Osteoblast (primary cell): Measurements from ENCODE around the gene CDC16. TPM values are rescaled to one million over a fixed set of nuclear protein-coding genes. Genes with fewer than 3 reads are reported as not detected.

Source experiments
- DNase-seq: peaks from one replicate; pipeline ENCODE4 v3.0.0; 2011; ENCODE audit warnings: low spot score, mixed read lengths; ENCODE audit not compliant: insufficient read length; ENCODE audit errors: missing footprints
- H2AFZ ChIP-seq: 2 replicates; pipeline ENCODE4 v1.6.0; 2011; ENCODE audit warnings: mild to moderate bottlenecking, low read length
- H3K27ac ChIP-seq: 2 replicates; pipeline ENCODE4 v1.5.1; 2011; ENCODE audit warnings: mild to moderate bottlenecking, low read depth, low read length, moderate library complexity
- H3K27me3 ChIP-seq: 2 replicates; pipeline ENCODE4 v1.6.0; 2012; ENCODE audit warnings: mild to moderate bottlenecking, control low read depth, inconsistent platforms, low read length, moderate library complexity; ENCODE audit not compliant: insufficient read depth
- H3K36me3 ChIP-seq: 2 replicates; pipeline ENCODE4 v1.5.1; 2011; ENCODE audit warnings: mild to moderate bottlenecking, low read length, control low read depth, moderate library complexity; ENCODE audit not compliant: insufficient read depth
- H3K4me1 ChIP-seq: 2 replicates; pipeline ENCODE4 v1.5.1; 2011; ENCODE audit warnings: mild to moderate bottlenecking, low read length, control low read depth, moderate library complexity; ENCODE audit not compliant: insufficient read depth
- H3K4me2 ChIP-seq: 2 replicates; pipeline ENCODE4 v1.6.0; 2011; ENCODE audit warnings: mild to moderate bottlenecking, low read length; ENCODE audit not compliant: insufficient read depth
- H3K4me3 ChIP-seq: fragments of 200-600 bp; sonication (generic); 3 replicates; pipeline ENCODE4 v1.5.1; 2012; ENCODE audit warnings: mild to moderate bottlenecking, low read length, inconsistent platforms; ENCODE audit not compliant: insufficient read depth
- H3K79me2 ChIP-seq: 2 replicates; pipeline ENCODE4 v1.6.0; 2012; ENCODE audit warnings: mild to moderate bottlenecking, low read length, control low read depth, inconsistent platforms; ENCODE audit not compliant: insufficient read depth
- H3K9me3 ChIP-seq: 2 replicates; pipeline ENCODE4 v1.5.1; 2011; ENCODE audit warnings: low read depth, low read length, control low read depth
- H4K20me1 ChIP-seq: 2 replicates; pipeline ENCODE4 v1.6.0; 2012; ENCODE audit warnings: mild to moderate bottlenecking, low read length, control low read depth; ENCODE audit not compliant: insufficient read depth
- total RNA-seq: library from RNA; depleted of rRNA; stranded (reverse); fragments of >200 nt; gene quantifications from 2 replicates; pipeline ENCODE4 v1.2.3, GENCODE V29; 2012
- TF ChIP-seq, protein P1 (sequence below): IDR thresholded peaks from 2 replicates; pipeline ENCODE4 v1.5.1; 2011; ENCODE audit warnings: mild to moderate bottlenecking, low read depth, low read length, moderate library complexity; ENCODE audit errors: extremely low read depth

The CDC16 gene
- total RNA-seq, 1 donor: 82.2 TPM

DNA sequence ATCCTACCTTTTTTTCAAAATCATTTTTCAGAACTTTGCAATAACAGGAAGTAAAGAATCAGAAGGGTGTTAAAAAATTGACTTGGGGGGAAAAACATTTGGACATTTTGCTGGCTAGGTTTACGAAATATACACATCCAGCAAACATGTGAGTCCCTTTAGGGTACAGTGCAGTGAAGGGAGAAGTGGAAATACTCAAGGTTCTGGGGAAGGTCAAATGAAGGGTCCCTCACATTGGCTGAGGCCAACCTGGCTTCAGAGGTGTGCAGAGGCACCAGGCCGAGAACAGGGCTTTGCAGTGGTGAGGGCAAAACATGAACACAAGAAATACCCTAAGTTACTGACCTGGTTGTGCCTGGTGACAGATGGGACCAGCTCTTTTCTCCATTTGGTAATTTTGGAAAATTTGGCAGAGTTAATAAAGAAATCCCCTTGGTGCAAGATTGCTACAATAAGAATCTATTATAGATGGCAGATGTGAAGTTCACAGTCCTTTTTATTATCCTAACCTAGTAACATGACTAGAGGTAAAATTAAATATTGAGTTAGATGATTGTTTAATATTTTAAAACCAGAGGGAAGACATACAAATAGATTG, 45.2 kb downstream of the CDC16 start:
- Histone ChIP-seq H3K27me3 (no peaks in the 10 kb centered on the region), H3K27ac (peak overlapping the region; percentile 95), H3K9me3 (no peaks in the 10 kb centered on the region), H2AFZ (no peak overlapping the region), H4K20me1 (no peaks in the 10 kb centered on the region), H3K4me2 (peak overlapping the region; percentile 87), H3K79me2 (peaks cover 26% of the 10 kb centered on the region), H3K36me3 (peaks cover 33% of the 10 kb centered on the region), H3K4me1 (peaks cover 31% of the 10 kb centered on the region), H3K4me3 (no peak overlapping the region)
- TF ChIP-seq, protein P1, sequence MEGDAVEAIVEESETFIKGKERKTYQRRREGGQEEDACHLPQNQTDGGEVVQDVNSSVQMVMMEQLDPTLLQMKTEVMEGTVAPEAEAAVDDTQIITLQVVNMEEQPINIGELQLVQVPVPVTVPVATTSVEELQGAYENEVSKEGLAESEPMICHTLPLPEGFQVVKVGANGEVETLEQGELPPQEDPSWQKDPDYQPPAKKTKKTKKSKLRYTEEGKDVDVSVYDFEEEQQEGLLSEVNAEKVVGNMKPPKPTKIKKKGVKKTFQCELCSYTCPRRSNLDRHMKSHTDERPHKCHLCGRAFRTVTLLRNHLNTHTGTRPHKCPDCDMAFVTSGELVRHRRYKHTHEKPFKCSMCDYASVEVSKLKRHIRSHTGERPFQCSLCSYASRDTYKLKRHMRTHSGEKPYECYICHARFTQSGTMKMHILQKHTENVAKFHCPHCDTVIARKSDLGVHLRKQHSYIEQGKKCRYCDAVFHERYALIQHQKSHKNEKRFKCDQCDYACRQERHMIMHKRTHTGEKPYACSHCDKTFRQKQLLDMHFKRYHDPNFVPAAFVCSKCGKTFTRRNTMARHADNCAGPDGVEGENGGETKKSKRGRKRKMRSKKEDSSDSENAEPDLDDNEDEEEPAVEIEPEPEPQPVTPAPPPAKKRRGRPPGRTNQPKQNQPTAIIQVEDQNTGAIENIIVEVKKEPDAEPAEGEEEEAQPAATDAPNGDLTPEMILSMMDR: no peak
- peak; percentile 6 for DNase-seq

DNA sequence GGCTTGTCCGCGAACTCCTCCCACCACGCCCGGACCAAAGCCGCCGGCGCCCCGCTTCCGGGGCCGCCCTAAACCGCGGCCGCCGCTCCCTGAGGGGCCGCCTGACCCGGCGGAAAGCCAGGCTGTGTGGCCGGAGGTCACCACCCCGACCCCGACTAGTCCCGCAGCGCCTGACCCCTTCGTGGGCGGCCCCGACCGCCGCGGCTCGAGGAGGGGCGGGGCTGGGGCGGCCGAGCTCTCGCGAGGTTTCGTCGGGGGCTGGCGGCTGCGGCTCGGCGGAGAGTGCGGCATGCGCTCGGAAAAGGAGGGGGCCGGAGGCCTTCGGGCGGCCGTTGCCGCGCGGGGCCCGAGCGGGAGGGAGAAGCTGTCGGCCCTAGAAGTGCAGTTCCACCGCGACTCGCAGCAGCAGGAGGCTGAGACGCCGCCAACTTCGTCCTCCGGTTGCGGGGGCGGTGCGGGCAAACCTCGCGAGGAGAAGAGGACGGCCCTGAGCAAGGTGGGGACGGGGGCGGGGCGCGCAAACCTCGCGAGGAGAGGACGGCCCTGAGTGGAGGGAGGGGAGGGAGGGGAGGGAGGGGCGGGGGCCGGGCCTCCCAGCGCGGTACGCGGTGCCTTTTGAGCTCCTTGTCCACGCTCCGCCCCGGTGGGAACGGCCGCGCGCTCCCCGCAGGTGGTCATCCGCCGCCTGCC, 46.8 kb downstream of the CDC16 start, which contains the start of gene UPF3A:
Gene UPF3A (plus strand): TSS at position 251 of the 690 bp plus-strand sequence. CDS start 39 bp downstream, at position 290.
- peak; percentile 96 for DNase-seq
- peaks cover 29% of the 10 kb centered on the region for H3K36me3 ChIP-seq
- TF ChIP-seq, protein P1: no peak
- peak within 1 kb of the TSS; percentile 95 for H3K27ac ChIP-seq
- no peaks in the 10 kb centered on the region for H4K20me1 ChIP-seq
- H3K9me3 ChIP-seq: no peaks in the 10 kb centered on the region
- peaks cover 41% of the 10 kb centered on the region for H3K4me1 ChIP-seq
- no peaks in the 10 kb centered on the region for H3K27me3 ChIP-seq
- H3K4me3 ChIP-seq: peak within 1 kb of the TSS; percentile 92
- peaks cover 37% of the 10 kb centered on the region for H3K79me2 ChIP-seq
- peak within 1 kb of the TSS; percentile 94 for H3K4me2 ChIP-seq
- H2AFZ ChIP-seq: peak within 1 kb of the TSS; percentile 89

DNA sequence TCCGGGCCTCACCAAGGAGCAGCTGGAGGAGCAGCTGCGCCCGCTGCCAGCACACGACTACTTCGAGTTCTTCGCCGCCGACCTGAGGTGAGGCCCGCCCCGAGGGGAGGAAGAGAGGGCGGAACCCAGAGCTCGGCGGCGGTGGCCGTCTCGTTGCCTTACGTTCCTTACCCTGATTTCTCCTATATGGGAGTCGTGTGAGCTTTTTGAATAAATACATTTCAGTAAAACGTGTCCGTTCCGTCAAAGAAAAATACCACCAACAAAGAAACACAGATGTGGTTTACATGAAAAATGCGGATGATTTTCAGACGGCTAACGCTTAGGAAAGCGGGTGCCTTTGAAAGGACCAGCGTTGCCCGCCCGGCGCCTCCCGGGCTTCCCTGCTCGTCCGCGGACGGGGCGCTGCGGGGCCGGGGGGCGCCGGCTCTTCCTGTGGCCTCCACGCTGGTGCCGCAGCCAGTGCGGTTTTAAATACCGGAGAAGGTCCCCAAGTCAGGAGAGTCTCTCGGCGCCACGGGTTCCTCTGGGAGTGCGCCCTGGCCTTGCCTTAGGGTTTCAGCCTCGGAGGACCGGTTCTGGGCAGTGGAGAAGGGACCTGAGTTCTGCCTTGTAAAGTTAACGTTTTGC, 47.5 kb downstream of the CDC16 start:
- Histone ChIP-seq H3K4me1 (peaks cover 48% of the 10 kb centered on the region), H3K79me2 (peaks cover 37% of the 10 kb centered on the region), H3K4me3 (peak overlapping the region; percentile 92), H3K9me3 (no peaks in the 10 kb centered on the region), H3K27ac (peak overlapping the region; percentile 91), H2AFZ (peak overlapping the region; percentile 76), H3K27me3 (no peaks in the 10 kb centered on the region), H3K36me3 (peaks cover 32% of the 10 kb centered on the region), H4K20me1 (no peaks in the 10 kb centered on the region), H3K4me2 (peak overlapping the region; percentile 94)
- TF ChIP-seq, protein P1: no peak
- DNase-seq: peak; percentile 86

DNA sequence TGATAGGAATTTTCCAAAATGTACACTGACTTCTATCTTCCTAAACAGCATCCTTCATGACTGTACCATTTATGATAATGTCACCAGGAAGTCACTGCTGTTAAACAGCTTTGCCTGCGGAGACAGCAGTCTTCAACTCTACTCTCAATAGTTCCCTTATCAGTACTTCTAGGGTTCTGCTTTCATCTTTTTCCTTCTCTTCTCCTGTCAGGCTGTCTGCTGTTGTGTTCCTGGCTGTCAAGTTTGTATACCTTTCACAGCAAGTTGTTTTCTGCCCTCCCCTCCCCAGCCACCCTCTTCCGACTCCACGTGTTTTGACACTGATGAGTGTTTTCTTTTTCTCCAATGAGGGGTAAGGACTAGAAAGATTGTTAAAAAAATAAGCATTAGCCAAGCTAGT, 48.9 kb downstream of the CDC16 start:
- peak overlapping the region; percentile 36 for H3K27ac ChIP-seq
- peaks cover 47% of the 10 kb centered on the region for H3K79me2 ChIP-seq
- peaks cover 41% of the 10 kb centered on the region for H3K36me3 ChIP-seq
- peaks cover 48% of the 10 kb centered on the region for H3K4me1 ChIP-seq
- DNase-seq: no peak
- peak overlapping the region; percentile 94 for H3K4me2 ChIP-seq
- H3K9me3 ChIP-seq: no peaks in the 10 kb centered on the region
- H4K20me1 ChIP-seq: peaks cover 4% of the 10 kb centered on the region
- H3K4me3 ChIP-seq: peak overlapping the region; percentile 22
- TF ChIP-seq, protein P1: no peak
- H2AFZ ChIP-seq: no peak overlapping the region
- H3K27me3 ChIP-seq: no peaks in the 10 kb centered on the region
